ENCODE measurements around the gene SLIT3. TPM values are rescaled to one million over a fixed set of nuclear protein-coding genes. Genes with fewer than 3 reads are reported as not detected.

Gene SLIT3
- total and polyA plus RNA-seq, 2 experiments from 2014 or later, result 0.59 to 0.71 TPM

DNA sequence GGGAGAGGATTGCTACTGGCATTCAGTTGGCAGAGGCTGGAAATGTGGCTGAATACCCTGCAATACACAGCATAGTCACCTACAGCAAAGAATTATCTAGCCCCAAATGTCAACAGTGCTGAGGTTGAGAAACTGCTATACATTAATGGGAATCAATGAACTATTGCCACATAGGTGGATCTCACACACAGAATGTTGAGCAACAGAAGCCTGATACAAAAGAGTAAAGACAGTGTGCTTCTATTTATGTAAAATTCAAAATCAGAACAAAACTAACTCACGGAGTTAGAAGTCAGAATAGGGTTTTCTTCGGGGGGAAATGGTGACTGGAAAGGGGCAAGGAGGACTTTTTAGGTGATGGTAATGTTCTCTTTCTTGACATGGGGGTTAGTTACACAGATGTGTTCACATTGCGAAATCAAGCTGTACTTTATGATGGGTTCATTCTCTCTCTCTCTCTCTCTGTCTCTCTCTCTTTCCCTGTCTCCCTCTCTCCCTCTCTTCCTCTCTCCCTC is 676.0 kb downstream of the SLIT3 start:
- H3K27me3 Mint-ChIP-seq (ENCODE audit: insufficient read depth, low read depth, poor library complexity), result no peaks in the 10 kb centered on the region
- H3K4me3 ChIP-seq, result no peak overlapping the region
- H3K4me1 ChIP-seq (ENCODE audit: insufficient read depth), result no peaks in the 10 kb centered on the region
- H3K79me2 ChIP-seq (replicated peaks; ENCODE audit: insufficient read depth), result no peaks in the 10 kb centered on the region
- no peaks in the 10 kb centered on the region for H3K36me3 ChIP-seq (ENCODE audit: insufficient read depth)
- H3K36me3 Mint-ChIP-seq (ENCODE audit: low read depth), result peaks cover 6% of the 10 kb centered on the region
- no peaks in the 10 kb centered on the region for H3K27me3 ChIP-seq (ENCODE audit: insufficient read depth)
- no peak overlapping the region for H3K27ac Mint-ChIP-seq
- TF ChIP-seq CTCF (conservative IDR thresholded peaks at IDR 0.05; ENCODE audit: low read depth in 2 of 2) (no peak), EZH2phosphoT487 (IDR thresholded peaks at IDR 0.05; ENCODE audit: unreplicated experiment) (no peak), ZNF114 (CRISPR knock-in tag; IDR thresholded peaks at IDR 0.05) (no peak), JUNB (IDR thresholded peaks at IDR 0.05; ENCODE audit: unreplicated experiment) (no peak)
- H3K9me2 ChIP-seq (ENCODE audit: insufficient read depth), result no peaks in the 10 kb centered on the region
- no peak for ATAC-seq
- H4K20me1 ChIP-seq (replicated peaks; ENCODE audit: insufficient read depth), result no peaks in the 10 kb centered on the region
- no peaks in the 10 kb centered on the region; the same call in 2 of the 3 replicates for H3K4me1 Mint-ChIP-seq
- DNase-seq (ENCODE audit: low spot score), result no peak
- no peak overlapping the region for H2AFZ ChIP-seq
- no peak overlapping the region for H3K4me2 ChIP-seq
- H3F3A ChIP-seq (replicated peaks; ENCODE audit: low read depth), result no peaks in the 10 kb centered on the region
- no peak overlapping the region for H3K4me3 Mint-ChIP-seq
- H3K9me3 Mint-ChIP-seq, result peaks cover 9% of the 10 kb centered on the region
- no peak overlapping the region for H3K27ac ChIP-seq (ENCODE audit: low read depth)

GRCh38 chr5:168620807-168621206 is 680.1 kb downstream of the SLIT3 start:
- no peaks in the 10 kb centered on the region for H3K27me3 ChIP-seq (ENCODE audit: insufficient read depth)
- no peaks in the 10 kb centered on the region for H4K20me1 ChIP-seq (replicated peaks; ENCODE audit: insufficient read depth)
- Mint-ChIP-seq H3K4me1 (no peaks in the 10 kb centered on the region), H3K9me3 (no peaks in the 10 kb centered on the region), H3K4me3 (no peak overlapping the region), H3K36me3 (ENCODE audit: low read depth) (no peaks in the 10 kb centered on the region), H3K27ac (no peak overlapping the region), H3K27me3 (ENCODE audit: insufficient read depth, low read depth, poor library complexity) (no peaks in the 10 kb centered on the region)
- H3K4me3 ChIP-seq, result no peak overlapping the region
- no peak for ATAC-seq
- TF ChIP-seq ZNF114 (CRISPR knock-in tag; IDR thresholded peaks at IDR 0.05), result no peak
- no peak for TF ChIP-seq EZH2phosphoT487 (IDR thresholded peaks at IDR 0.05; ENCODE audit: unreplicated experiment)
- TF ChIP-seq CREB1 (CRISPR knock-in tag; IDR thresholded peaks at IDR 0.05; ENCODE audit: low read depth), result no peak
- TF ChIP-seq CTCF (conservative IDR thresholded peaks at IDR 0.05; ENCODE audit: low read depth in 2 of 2), result no peak
- no peak for TF ChIP-seq JUNB (IDR thresholded peaks at IDR 0.05; ENCODE audit: unreplicated experiment)
- no peak for TF ChIP-seq STAT1 (IDR thresholded peaks at IDR 0.05; ENCODE audit: unreplicated experiment)
- TF ChIP-seq, protein P1, sequence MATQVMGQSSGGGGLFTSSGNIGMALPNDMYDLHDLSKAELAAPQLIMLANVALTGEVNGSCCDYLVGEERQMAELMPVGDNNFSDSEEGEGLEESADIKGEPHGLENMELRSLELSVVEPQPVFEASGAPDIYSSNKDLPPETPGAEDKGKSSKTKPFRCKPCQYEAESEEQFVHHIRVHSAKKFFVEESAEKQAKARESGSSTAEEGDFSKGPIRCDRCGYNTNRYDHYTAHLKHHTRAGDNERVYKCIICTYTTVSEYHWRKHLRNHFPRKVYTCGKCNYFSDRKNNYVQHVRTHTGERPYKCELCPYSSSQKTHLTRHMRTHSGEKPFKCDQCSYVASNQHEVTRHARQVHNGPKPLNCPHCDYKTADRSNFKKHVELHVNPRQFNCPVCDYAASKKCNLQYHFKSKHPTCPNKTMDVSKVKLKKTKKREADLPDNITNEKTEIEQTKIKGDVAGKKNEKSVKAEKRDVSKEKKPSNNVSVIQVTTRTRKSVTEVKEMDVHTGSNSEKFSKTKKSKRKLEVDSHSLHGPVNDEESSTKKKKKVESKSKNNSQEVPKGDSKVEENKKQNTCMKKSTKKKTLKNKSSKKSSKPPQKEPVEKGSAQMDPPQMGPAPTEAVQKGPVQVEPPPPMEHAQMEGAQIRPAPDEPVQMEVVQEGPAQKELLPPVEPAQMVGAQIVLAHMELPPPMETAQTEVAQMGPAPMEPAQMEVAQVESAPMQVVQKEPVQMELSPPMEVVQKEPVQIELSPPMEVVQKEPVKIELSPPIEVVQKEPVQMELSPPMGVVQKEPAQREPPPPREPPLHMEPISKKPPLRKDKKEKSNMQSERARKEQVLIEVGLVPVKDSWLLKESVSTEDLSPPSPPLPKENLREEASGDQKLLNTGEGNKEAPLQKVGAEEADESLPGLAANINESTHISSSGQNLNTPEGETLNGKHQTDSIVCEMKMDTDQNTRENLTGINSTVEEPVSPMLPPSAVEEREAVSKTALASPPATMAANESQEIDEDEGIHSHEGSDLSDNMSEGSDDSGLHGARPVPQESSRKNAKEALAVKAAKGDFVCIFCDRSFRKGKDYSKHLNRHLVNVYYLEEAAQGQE (IDR thresholded peaks at IDR 0.05; ENCODE audit: unreplicated experiment), result no peak
- TF ChIP-seq ZNF331 (CRISPR knock-in tag; IDR thresholded peaks at IDR 0.05; ENCODE audit: low read depth), result no peak
- no peak for TF ChIP-seq POLR2AphosphoS5 (IDR thresholded peaks at IDR 0.05; ENCODE audit: low read depth)
- H2AFZ ChIP-seq, result no peak overlapping the region
- H3K79me2 ChIP-seq (replicated peaks; ENCODE audit: insufficient read depth), result no peaks in the 10 kb centered on the region
- H3F3A ChIP-seq (replicated peaks; ENCODE audit: low read depth), result no peaks in the 10 kb centered on the region
- no peak overlapping the region for H3K27ac ChIP-seq (ENCODE audit: low read depth)
- no peak overlapping the region for H3K4me2 ChIP-seq
- H3K36me3 ChIP-seq (ENCODE audit: insufficient read depth), result no peaks in the 10 kb centered on the region
- H3K9me2 ChIP-seq (ENCODE audit: insufficient read depth), result no peaks in the 10 kb centered on the region
- no peak for DNase-seq (ENCODE audit: low spot score)
- H3K4me1 ChIP-seq (ENCODE audit: insufficient read depth), result no peaks in the 10 kb centered on the region

Data from GM23338 (cell line).